Measurements from ENCODE around the gene PRKCD.

DNA sequence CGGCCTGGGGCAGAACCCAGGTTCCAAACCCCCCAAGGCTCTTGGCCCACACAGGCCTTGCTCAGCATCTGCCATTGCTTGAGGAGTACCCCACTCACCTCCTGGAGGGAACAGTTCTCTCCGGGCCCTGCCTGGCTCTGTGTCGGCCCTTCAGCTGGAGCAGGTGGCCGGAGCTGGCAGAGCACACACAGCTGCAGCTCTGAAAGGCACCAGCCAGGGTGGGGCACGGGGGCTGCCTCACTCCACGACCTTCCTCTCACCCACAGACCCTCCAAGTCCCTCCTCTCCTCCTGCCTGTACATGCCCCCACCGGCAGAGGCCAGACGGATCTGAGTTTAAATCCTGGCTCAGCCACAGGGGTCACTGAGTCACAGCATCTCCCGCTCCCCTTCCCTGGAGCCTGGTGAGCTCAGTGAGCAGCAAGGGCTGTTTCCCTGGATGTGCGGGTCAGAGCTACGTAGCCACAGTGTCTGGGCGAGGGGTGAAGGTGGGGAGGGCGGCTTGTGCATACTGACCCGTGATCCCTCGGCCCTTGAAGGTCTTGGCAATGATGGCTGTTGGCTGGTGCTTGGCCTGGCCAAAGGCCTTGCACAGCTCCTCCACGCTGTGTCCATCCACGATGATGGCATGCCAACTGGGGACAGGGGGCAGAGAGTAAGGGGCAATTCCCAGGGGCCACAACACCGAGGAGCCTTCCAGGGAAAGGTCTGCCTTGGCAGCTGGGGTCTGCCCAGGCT is 71.8 kb downstream of the PRKCD start:
- TF ChIP-seq, protein P1, sequence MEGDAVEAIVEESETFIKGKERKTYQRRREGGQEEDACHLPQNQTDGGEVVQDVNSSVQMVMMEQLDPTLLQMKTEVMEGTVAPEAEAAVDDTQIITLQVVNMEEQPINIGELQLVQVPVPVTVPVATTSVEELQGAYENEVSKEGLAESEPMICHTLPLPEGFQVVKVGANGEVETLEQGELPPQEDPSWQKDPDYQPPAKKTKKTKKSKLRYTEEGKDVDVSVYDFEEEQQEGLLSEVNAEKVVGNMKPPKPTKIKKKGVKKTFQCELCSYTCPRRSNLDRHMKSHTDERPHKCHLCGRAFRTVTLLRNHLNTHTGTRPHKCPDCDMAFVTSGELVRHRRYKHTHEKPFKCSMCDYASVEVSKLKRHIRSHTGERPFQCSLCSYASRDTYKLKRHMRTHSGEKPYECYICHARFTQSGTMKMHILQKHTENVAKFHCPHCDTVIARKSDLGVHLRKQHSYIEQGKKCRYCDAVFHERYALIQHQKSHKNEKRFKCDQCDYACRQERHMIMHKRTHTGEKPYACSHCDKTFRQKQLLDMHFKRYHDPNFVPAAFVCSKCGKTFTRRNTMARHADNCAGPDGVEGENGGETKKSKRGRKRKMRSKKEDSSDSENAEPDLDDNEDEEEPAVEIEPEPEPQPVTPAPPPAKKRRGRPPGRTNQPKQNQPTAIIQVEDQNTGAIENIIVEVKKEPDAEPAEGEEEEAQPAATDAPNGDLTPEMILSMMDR (conservative IDR thresholded peaks at IDR 0.05 in 1 of 2, IDR thresholded peaks at IDR 0.05 in 1 of 2; ENCODE audit: extremely low read depth in 1 of 2, insufficient read depth in 1 of 2, low read depth in 1 of 2, low read length in 2 of 2): no peak
- no peak for TF ChIP-seq EZH2 (IDR thresholded peaks at IDR 0.05; ENCODE audit: borderline replicate concordance, low read length)

All from mammary epithelial cell (primary cell).